Hepatocyte (in vitro differentiated cells): ENCODE results near the gene SLC30A10.

Experiments used
- EZH2 ChIP-seq: fragments of 200-600 bp; sonication (generic); IDR thresholded peaks from 2 replicates; pipeline ENCODE4 v1.6.1; 2016; ENCODE audit warnings: antibody characterized with exemption, mild to moderate bottlenecking, borderline replicate concordance
- EZH2phosphoT487 ChIP-seq: fragments of 200-600 bp; sonication (generic); IDR thresholded peaks from one replicate; pipeline ENCODE4 v1.6.1; 2018; ENCODE audit warnings: antibody characterized with exemption, mild to moderate bottlenecking, low read depth, moderate library complexity; ENCODE audit not compliant: unreplicated experiment, severe bottlenecking
- TF ChIP-seq, protein P1 (sequence below): fragments of 200-600 bp; sonication (generic); IDR thresholded peaks from 2 replicates; pipeline ENCODE4 v1.5.1; 2016; ENCODE audit warnings: antibody characterized with exemption, mild to moderate bottlenecking; ENCODE audit not compliant: poor library complexity

DNA sequence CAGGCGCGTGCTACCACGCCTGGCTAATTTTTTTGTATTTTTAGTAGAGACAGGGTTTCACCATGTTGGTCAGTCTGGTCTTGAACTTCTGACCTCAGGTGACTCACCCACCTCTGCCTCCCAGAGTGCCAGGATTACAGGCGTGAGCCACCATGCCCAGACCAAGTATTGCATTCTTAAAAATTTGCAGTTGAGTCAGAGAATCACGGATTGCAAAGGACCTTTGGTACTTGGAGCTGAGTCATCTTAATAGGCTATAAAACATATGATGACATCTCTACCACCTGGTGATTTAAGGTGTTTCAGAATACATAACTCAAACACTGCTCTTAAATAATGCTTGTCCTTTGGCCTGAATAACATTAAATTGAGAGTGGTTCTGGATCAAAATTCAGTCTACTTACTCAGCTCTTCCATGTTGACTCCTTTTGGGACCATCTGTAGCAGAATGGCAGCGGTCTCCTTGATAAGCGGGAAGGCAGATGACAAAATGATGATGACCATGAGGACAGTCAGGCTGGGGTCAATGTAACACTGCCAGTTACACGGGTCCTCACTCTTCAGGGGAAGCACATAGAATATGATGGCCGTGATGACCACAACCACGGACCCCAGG, 10.4 kb downstream of the SLC30A10 start:
- TF ChIP-seq, protein P1, sequence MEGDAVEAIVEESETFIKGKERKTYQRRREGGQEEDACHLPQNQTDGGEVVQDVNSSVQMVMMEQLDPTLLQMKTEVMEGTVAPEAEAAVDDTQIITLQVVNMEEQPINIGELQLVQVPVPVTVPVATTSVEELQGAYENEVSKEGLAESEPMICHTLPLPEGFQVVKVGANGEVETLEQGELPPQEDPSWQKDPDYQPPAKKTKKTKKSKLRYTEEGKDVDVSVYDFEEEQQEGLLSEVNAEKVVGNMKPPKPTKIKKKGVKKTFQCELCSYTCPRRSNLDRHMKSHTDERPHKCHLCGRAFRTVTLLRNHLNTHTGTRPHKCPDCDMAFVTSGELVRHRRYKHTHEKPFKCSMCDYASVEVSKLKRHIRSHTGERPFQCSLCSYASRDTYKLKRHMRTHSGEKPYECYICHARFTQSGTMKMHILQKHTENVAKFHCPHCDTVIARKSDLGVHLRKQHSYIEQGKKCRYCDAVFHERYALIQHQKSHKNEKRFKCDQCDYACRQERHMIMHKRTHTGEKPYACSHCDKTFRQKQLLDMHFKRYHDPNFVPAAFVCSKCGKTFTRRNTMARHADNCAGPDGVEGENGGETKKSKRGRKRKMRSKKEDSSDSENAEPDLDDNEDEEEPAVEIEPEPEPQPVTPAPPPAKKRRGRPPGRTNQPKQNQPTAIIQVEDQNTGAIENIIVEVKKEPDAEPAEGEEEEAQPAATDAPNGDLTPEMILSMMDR, result no peak
- TF ChIP-seq EZH2 (no peak), EZH2phosphoT487 (no peak)
